Smooth muscle cell (in vitro differentiated cells): ENCODE results near the gene IFNK. TPM values are rescaled to one million over a fixed set of nuclear protein-coding genes. Genes with fewer than 3 reads are reported as not detected.

ENCODE experiments used
- DNase-seq: peaks from one replicate; lab custom pipeline; 2025; ENCODE audit not compliant: unreplicated experiment; lab: John Stamatoyannopoulos, UW
- H2AFZ ChIP-seq: fragments of 200-600 bp; sonication (generic); 2 replicates; pipeline ENCODE4 v1.6.0; 2016; ENCODE audit warnings: antibody characterized with exemption, low read depth, mild to moderate bottlenecking
- H3F3A ChIP-seq: fragments of 200-600 bp; sonication (generic); 2 replicates; pipeline ENCODE4 v1.6.0; 2017; ENCODE audit warnings: antibody characterized with exemption, low read depth
- H3K27ac ChIP-seq: fragments of 200-600 bp; sonication (generic); 2 replicates; pipeline ENCODE4 v1.5.1; 2016; ENCODE audit warnings: low read depth, mild to moderate bottlenecking
- H3K27me3 ChIP-seq: fragments of 200-600 bp; sonication (generic); 2 replicates; pipeline ENCODE4 v1.6.1; 2016; ENCODE audit warnings: low read depth, mild to moderate bottlenecking
- H3K36me3 ChIP-seq: fragments of 200-600 bp; sonication (generic); 2 replicates; pipeline ENCODE4 v1.5.1; 2016; ENCODE audit warnings: low read depth
- H3K4me1 ChIP-seq: fragments of 200-600 bp; sonication (generic); 2 replicates; pipeline ENCODE4 v1.5.1; 2016; ENCODE audit warnings: low read depth
- H3K4me2 ChIP-seq: fragments of 200-600 bp; sonication (generic); 2 replicates; pipeline ENCODE4 v1.6.0; 2016; ENCODE audit warnings: mild to moderate bottlenecking
- H3K4me3 ChIP-seq: fragments of 200-600 bp; sonication (generic); 2 replicates; pipeline ENCODE4 v1.5.1; 2016; ENCODE audit warnings: mild to moderate bottlenecking
- H3K79me2 ChIP-seq: fragments of 200-600 bp; sonication (generic); 2 replicates; pipeline ENCODE4 v1.6.0; 2016; ENCODE audit warnings: low read depth, mild to moderate bottlenecking
- H3K9ac ChIP-seq: fragments of 200-600 bp; sonication (generic); 2 replicates; pipeline ENCODE4 v1.6.0; 2016; ENCODE audit warnings: low read depth
- H3K9me3 ChIP-seq: fragments of 200-600 bp; sonication (generic); replicated peaks from 2 replicates; pipeline ENCODE4 v1.5.1; 2016; ENCODE audit warnings: low read depth
- H4K20me1 ChIP-seq: fragments of 200-600 bp; sonication (generic); 2 replicates; pipeline ENCODE4 v1.6.0; 2016; ENCODE audit warnings: low read depth
- WGBS: methylation state at CpG from one replicate; pipeline ENCODE4 v1.1.7; 2016; ENCODE audit warnings: low lambda C conversion rate; 5-methylcytosine and 5-hydroxymethylcytosine counted together
- polyA plus RNA-seq: library from polyadenylated mRNA; unstranded; fragments of >200 nt; fragmentation: Nextera tagmentation; extraction: Ambion mirVana; gene quantifications from 2 replicates; pipeline ENCODE4 v1.2.1, GENCODE V29; 2016
- total RNA-seq: library from RNA; depleted of rRNA; stranded (reverse); fragments of >200 nt; gene quantifications from 2 replicates; pipeline ENCODE4 v1.2.3, GENCODE V29; 2014
- TF ChIP-seq, protein P1 (sequence below): fragments of 200-600 bp; sonication (generic); IDR thresholded peaks from 2 replicates; pipeline ENCODE4 v1.5.1; 2017; ENCODE audit warnings: borderline replicate concordance, mild to moderate bottlenecking, antibody characterized with exemption; ENCODE audit not compliant: insufficient read depth, poor library complexity, severe bottlenecking

The IFNK gene
- total and polyA plus RNA-seq, 2 experiments from 2014 or later: not detected

- Histone ChIP-seq H3K27me3 (no peaks in the 10 kb centered on the region), H3K9ac (no peak overlapping the region), H4K20me1 (no peaks in the 10 kb centered on the region), H3K9me3 (no peaks in the 10 kb centered on the region), H3K4me3 (no peak overlapping the region), H3K79me2 (no peaks in the 10 kb centered on the region), H3K4me2 (no peak overlapping the region), H3K4me1 (no peaks in the 10 kb centered on the region), H3K36me3 (no peaks in the 10 kb centered on the region), H2AFZ (no peak overlapping the region), H3K27ac (no peak overlapping the region), H3F3A (no peaks in the 10 kb centered on the region)
- TF ChIP-seq, protein P1, sequence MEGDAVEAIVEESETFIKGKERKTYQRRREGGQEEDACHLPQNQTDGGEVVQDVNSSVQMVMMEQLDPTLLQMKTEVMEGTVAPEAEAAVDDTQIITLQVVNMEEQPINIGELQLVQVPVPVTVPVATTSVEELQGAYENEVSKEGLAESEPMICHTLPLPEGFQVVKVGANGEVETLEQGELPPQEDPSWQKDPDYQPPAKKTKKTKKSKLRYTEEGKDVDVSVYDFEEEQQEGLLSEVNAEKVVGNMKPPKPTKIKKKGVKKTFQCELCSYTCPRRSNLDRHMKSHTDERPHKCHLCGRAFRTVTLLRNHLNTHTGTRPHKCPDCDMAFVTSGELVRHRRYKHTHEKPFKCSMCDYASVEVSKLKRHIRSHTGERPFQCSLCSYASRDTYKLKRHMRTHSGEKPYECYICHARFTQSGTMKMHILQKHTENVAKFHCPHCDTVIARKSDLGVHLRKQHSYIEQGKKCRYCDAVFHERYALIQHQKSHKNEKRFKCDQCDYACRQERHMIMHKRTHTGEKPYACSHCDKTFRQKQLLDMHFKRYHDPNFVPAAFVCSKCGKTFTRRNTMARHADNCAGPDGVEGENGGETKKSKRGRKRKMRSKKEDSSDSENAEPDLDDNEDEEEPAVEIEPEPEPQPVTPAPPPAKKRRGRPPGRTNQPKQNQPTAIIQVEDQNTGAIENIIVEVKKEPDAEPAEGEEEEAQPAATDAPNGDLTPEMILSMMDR: no peak
- WGBS: 95% methylated on average over 6 of the region's 6 CpGs
- no peak for DNase-seq
These were observed 47.1 kb upstream of the IFNK start for GRCh38 chr9:27476870-27477515.

- 96% methylated on average over 1 of the region's 1 CpG for WGBS
- no peaks in the 10 kb centered on the region for H3K4me1 ChIP-seq
These were observed 45.8 kb upstream of the IFNK start for GRCh38 chr9:27478322-27478721.

GRCh38 chr9:27482709-27483108 lies 41.4 kb upstream of the IFNK start:
- H3K79me2 ChIP-seq: no peaks in the 10 kb centered on the region
- no peaks in the 10 kb centered on the region for H3K9me3 ChIP-seq
- peaks cover 7% of the 10 kb centered on the region for H3K4me1 ChIP-seq
- TF ChIP-seq, protein P1: no peak
- DNase-seq: no peak
- no peak overlapping the region for H3K4me3 ChIP-seq
- H2AFZ ChIP-seq: no peak overlapping the region
- no peaks in the 10 kb centered on the region for H3K27me3 ChIP-seq
- H3K4me2 ChIP-seq: no peak overlapping the region
- H3F3A ChIP-seq: no peaks in the 10 kb centered on the region
- H3K9ac ChIP-seq: no peak overlapping the region
- 90% methylated on average over 2 of the region's 2 CpGs for WGBS
- H4K20me1 ChIP-seq: no peaks in the 10 kb centered on the region
- no peak overlapping the region for H3K27ac ChIP-seq
- no peaks in the 10 kb centered on the region for H3K36me3 ChIP-seq

More at GRCh38 chr9:27478322-27478721, 45.8 kb upstream of the IFNK start:
- H3K27me3 ChIP-seq: no peaks in the 10 kb centered on the region
- no peak overlapping the region for H3K27ac ChIP-seq
- no peaks in the 10 kb centered on the region for H3K9me3 ChIP-seq
- DNase-seq: no peak
- H3K4me2 ChIP-seq: no peak overlapping the region
- H3K36me3 ChIP-seq: no peaks in the 10 kb centered on the region
- TF ChIP-seq, protein P1: no peak
- H3F3A ChIP-seq: no peaks in the 10 kb centered on the region
- H4K20me1 ChIP-seq: no peaks in the 10 kb centered on the region
- H3K79me2 ChIP-seq: no peaks in the 10 kb centered on the region
- no peak overlapping the region for H3K9ac ChIP-seq
- no peak overlapping the region for H3K4me3 ChIP-seq
- no peak overlapping the region for H2AFZ ChIP-seq

DNA sequence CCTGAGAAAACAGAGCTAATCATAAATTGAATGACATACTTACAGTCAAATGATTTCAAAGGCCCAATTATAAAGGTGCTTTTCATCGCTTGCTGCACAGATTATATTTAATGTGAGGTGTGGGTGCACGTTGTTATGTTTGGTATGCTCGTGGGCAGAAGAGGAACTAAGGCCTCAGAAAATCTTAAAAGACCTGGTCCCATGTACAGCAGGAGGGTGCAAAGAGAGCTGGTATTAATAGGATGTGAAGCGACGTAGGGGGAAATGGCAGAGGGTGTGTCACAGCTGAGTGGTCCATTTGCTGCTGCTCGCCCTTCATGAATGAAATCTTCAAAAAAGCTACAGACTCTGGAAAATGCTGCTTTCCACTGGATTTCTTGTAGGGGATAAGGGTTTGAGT lies 40.5 kb upstream of the IFNK start:
- no peak overlapping the region for H2AFZ ChIP-seq
- H3K4me2 ChIP-seq: no peak overlapping the region
- 93% methylated on average over 6 of the region's 6 CpGs for WGBS
- no peak overlapping the region for H3K27ac ChIP-seq
- no peak overlapping the region for H3K9ac ChIP-seq
- no peaks in the 10 kb centered on the region for H3K9me3 ChIP-seq
- no peaks in the 10 kb centered on the region for H3K36me3 ChIP-seq
- TF ChIP-seq, protein P1: no peak
- peaks cover 15% of the 10 kb centered on the region for H3K4me1 ChIP-seq
- no peak overlapping the region for H3K4me3 ChIP-seq
- no peaks in the 10 kb centered on the region for H4K20me1 ChIP-seq
- no peaks in the 10 kb centered on the region for H3K27me3 ChIP-seq
- H3K79me2 ChIP-seq: no peaks in the 10 kb centered on the region
- H3F3A ChIP-seq: no peaks in the 10 kb centered on the region
- DNase-seq: no peak
